Epithelial cell of proximal tubule (primary cell): Measurements from ENCODE around the gene NINJ1. TPM values are rescaled to one million over a fixed set of nuclear protein-coding genes. Genes with fewer than 3 reads are reported as not detected.

Source experiments
- DNase-seq: peaks from one replicate; pipeline ENCODE4 v3.0.0-alpha.2; 2011; ENCODE audit warnings: low read depth
- H3K4me3 ChIP-seq: 2 replicates; pipeline ENCODE4 v1.5.1; 2011; ENCODE audit warnings: low read depth, mild to moderate bottlenecking, low read length
- total RNA-seq: library from RNA; depleted of rRNA; stranded (reverse); fragments of >200 nt; gene quantifications from 2 replicates; pipeline ENCODE4 v1.2.3, GENCODE V29; 2015
- TF ChIP-seq, protein P1 (sequence below): conservative IDR thresholded peaks from 2 replicates; pipeline ENCODE4 v1.5.1; 2012; ENCODE audit warnings: low read depth, mild to moderate bottlenecking, low read length

Gene NINJ1
- total RNA-seq, 1 donor from 2014 or later: 59.0 TPM

DNA sequence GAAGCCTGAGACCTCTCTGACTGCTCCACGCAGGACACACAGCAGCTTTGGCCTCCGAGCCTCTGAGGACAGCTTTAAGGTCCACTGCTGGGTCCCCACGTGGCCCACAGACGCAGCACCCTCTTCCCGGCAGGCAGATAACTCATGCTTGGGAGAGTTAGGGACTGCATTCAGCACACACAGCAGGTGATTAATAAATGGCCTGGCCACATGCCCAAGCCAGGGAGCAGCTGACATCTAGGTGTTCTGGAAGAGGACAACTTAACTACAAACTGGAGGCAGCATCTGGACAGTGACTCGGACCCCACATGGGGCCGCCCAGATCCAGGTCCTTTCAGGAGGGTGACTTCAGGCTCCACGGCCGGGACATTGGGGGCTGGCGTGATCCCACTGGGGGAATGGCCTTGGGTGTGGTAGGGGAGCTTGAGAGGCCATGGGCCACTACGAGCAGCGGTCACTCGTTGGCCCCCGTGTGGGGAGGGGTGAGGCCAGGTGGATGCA is 11.3 kb downstream of the NINJ1 start:
- TF ChIP-seq, protein P1, sequence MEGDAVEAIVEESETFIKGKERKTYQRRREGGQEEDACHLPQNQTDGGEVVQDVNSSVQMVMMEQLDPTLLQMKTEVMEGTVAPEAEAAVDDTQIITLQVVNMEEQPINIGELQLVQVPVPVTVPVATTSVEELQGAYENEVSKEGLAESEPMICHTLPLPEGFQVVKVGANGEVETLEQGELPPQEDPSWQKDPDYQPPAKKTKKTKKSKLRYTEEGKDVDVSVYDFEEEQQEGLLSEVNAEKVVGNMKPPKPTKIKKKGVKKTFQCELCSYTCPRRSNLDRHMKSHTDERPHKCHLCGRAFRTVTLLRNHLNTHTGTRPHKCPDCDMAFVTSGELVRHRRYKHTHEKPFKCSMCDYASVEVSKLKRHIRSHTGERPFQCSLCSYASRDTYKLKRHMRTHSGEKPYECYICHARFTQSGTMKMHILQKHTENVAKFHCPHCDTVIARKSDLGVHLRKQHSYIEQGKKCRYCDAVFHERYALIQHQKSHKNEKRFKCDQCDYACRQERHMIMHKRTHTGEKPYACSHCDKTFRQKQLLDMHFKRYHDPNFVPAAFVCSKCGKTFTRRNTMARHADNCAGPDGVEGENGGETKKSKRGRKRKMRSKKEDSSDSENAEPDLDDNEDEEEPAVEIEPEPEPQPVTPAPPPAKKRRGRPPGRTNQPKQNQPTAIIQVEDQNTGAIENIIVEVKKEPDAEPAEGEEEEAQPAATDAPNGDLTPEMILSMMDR: no peak
- no peak for DNase-seq
- H3K4me3 ChIP-seq: no peak overlapping the region

GRCh38 chr9:93121316-93122241 is 12.5 kb downstream of the NINJ1 start:
- no peak overlapping the region for H3K4me3 ChIP-seq

GRCh38 chr9:93120846-93121315 is 13.2 kb downstream of the NINJ1 start:
- no peak for DNase-seq
- TF ChIP-seq, protein P1: no peak
- H3K4me3 ChIP-seq: no peak overlapping the region

More at GRCh38 chr9:93121316-93122241, 12.5 kb downstream of the NINJ1 start:
- TF ChIP-seq, protein P1: no peak
- DNase-seq: no peak

DNA sequence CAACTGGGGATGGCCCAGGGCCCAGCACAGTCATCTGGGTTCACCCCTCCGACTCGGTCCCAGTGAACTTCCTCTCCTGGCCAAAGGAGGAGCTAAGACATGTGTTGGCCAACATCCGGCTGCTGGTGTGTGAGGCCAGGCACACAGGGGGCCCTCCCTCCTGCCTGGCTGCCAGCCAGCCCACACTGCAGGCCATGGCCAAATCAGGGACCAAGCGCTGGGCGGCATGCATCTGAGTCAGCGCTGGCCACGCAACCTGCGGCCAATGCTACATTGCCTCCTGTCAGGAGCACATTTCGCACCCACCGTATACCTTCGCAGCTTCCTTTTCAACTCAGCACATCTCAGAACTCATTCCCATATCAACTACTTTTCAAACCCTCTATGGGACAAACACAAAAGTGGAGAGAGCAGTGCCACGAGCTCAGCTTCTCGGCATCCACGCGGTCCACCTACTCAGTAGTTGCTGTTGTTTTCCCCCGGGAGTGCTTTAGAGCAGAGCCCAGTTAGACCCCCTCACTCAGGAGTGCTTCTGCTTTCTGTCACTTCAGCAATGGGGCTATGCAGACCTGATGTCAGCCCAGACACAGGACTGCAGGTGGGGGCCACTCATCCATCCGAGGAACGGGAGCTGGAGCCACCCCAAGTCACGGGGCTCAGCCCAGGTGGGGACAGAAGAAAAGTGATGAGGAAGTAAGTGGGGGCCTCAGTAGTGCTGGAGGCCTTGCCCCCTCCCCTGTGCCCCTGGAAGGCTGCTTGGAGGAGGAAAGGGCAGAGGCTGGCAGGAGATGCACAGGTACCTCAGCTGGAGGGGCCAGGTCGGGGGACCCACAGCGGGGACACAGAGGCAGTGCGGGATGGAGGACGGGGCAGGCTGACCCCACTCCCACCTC is 13.9 kb downstream of the NINJ1 start:
- TF ChIP-seq, protein P1: peak; percentile 43
- no peak overlapping the region for H3K4me3 ChIP-seq

GRCh38 chr9:93119703-93119952 is 14.4 kb downstream of the NINJ1 start:
- TF ChIP-seq, protein P1: no peak
- no peak overlapping the region for H3K4me3 ChIP-seq
- DNase-seq: no peak

More for the DNA sequence above, 13.9 kb downstream of the NINJ1 start:
- DNase-seq: peak; percentile 59

GRCh38 chr9:93118863-93119702 is 15.0 kb downstream of the NINJ1 start:
- no peak for DNase-seq
- TF ChIP-seq, protein P1: no peak
- H3K4me3 ChIP-seq: no peak overlapping the region
